Measurements from ENCODE around the gene THOC6. TPM values are rescaled to one million over a fixed set of nuclear protein-coding genes. Genes with fewer than 3 reads are reported as not detected.
A peak's percentile ranks its signal among the peaks of the same experiment; 100 is the strongest.

THOC6 gene
- total and polyA plus RNA-seq, 12 donors: 7.0 to 40.3 (median 10.6) TPM

DNA sequence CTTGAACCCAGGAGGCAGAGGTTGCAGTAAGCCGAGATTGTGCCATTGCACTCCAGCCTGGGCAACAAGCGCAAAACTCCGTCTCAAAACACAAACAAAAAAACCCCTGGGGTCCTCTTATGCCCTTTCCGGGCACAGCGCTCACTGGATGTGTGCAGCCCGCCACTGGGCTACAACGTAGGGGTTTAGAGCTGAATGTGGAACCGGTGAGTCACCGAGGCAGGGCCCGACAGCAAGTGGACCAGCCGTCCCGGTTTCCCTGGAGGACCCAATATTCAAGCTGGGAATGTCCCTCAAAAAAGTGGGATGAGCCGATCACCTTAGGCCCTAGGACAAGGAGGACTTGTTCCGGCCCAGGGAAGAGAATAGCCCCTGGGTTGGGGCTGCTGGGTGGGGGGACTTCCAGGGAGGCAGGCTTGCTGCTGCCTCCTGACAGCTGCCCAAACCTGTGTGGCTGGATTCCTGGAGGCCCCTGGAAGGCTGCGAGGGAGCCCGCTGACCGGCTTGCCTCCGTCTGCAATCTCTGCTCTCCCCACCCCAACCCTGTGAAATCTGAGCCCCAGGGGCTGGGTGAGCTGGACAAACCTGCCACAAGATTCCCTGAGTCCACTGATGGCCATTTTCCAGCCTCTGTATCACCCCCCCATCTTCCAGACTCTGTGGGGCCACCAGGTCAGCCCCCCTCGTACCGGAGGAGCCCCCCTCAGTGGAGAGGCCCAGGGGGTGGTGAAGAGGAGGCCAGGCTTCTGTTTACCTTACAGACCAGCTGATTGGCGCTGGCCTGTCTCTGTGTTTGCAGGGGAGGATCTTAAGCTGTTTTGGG, 14.1 kb upstream of the THOC6 start:
- peaks cover 0 to 4% (median 0%) of the 10 kb centered on the region in 9 donors for H3K36me3 ChIP-seq
- no peak overlapping the region for H3K4me3 ChIP-seq
- intact Hi-C loops (cut with DNase I): no loop called here
- ATAC-seq: no peak
- no peak for DNase-seq
- WGBS, 2 donors: 40 to 46% methylated on average over 21 of the region's 21 CpGs
- H3K27ac ChIP-seq: no peak overlapping the region
- no peaks in the 10 kb centered on the region for H3K9me3 ChIP-seq
- H3K27me3 ChIP-seq: peaks cover 8 to 96% (median 91%) of the 10 kb centered on the region in 7 donors
- peaks cover 0 to 29% (median 4%) of the 10 kb centered on the region in 9 donors for H3K4me1 ChIP-seq
- TF ChIP-seq, protein P1, sequence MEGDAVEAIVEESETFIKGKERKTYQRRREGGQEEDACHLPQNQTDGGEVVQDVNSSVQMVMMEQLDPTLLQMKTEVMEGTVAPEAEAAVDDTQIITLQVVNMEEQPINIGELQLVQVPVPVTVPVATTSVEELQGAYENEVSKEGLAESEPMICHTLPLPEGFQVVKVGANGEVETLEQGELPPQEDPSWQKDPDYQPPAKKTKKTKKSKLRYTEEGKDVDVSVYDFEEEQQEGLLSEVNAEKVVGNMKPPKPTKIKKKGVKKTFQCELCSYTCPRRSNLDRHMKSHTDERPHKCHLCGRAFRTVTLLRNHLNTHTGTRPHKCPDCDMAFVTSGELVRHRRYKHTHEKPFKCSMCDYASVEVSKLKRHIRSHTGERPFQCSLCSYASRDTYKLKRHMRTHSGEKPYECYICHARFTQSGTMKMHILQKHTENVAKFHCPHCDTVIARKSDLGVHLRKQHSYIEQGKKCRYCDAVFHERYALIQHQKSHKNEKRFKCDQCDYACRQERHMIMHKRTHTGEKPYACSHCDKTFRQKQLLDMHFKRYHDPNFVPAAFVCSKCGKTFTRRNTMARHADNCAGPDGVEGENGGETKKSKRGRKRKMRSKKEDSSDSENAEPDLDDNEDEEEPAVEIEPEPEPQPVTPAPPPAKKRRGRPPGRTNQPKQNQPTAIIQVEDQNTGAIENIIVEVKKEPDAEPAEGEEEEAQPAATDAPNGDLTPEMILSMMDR (IDR thresholded peaks at IDR 0.05): no peak

- TF ChIP-seq, protein P1 (IDR thresholded peaks at IDR 0.05): no peak
- Histone ChIP-seq H3K27me3 (peaks cover 8 to 95% (median 83%) of the 10 kb centered on the region in 7 donors), H3K27ac (no peak overlapping the region), H3K36me3 (peaks cover 0 to 4% (median 0%) of the 10 kb centered on the region in 9 donors), H3K9me3 (no peaks in the 10 kb centered on the region), H3K4me1 (peaks cover 0 to 26% (median 0%) of the 10 kb centered on the region in 9 donors), H3K4me3 (no peak overlapping the region)
- intact Hi-C loops (cut with DNase I): no loop called here
- ATAC-seq (no peak), DNase-seq (no peak)
- WGBS, 2 donors: 89 to 92% methylated on average over 8 of the region's 8 CpGs
Observed at GRCh38 chr16:3010510-3010909, 13.3 kb upstream of the THOC6 start.

DNA sequence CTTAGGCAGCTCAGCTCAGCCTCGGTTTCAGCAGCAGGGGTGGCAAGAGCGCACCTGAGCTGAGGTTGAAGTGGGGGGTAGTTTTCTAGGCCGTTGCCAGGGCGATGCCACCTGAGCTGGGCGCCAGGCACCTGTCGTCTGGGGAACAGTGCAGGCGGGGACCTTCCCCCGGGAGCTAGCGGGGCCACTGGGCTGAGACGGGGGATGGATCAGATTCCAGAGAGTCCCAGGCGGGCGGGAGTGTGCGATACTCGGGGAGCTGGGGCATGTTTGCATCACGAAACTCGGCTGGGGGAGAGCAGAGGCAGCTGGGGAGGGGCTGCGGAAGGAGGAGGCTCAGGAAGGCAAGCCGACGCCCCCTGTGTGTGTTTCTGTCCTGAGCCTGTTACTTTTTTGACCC, 11.6 kb upstream of the THOC6 start:
- TF ChIP-seq, protein P1 (IDR thresholded peaks at IDR 0.05): no peak
- DNase-seq: no peak
- H3K4me1 ChIP-seq: peaks cover 0 to 16% (median 0%) of the 10 kb centered on the region in 9 donors
- no peak overlapping the region for H3K27ac ChIP-seq
- no peaks in the 10 kb centered on the region for H3K9me3 ChIP-seq
- WGBS, 2 donors: 5 to 9% methylated on average over 19 of the region's 19 CpGs
- peaks cover 11 to 94% (median 73%) of the 10 kb centered on the region in 7 donors for H3K27me3 ChIP-seq
- ATAC-seq: no peak
- no peaks in the 10 kb centered on the region for H3K36me3 ChIP-seq
- no peak overlapping the region for H3K4me3 ChIP-seq
- intact Hi-C loops (cut with DNase I): no loop called here

DNA sequence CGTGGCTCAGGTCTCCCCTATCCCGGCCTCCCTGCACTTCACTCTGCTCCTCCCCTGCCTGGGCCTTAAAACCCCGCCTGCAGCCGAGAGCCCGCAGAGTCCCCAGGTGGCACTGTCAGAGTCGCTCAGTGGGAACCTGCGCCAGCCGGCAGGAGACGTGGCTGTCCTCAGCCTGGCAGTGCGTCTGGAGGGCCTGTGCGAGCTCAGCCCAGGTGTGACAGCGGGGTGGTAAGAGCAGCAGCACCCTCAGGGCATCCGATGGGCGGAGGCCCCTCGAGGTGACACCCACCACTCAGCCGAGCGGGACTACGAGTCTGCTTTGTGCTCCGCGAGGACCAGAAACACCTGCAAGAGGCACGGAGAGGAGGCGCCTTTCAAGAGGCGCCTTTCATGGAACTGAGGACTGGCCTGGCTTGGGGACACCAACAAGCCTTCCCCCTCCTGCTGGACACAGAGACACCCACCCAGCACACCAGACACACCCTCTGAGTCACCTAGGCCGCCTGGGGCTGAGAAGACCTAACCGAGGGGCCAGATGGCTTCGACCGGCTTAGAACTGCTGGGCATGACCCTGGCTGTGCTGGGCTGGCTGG, 10.9 kb upstream of the THOC6 start, which contains the start of gene CLDN9:
CLDN9 (plus strand) TSS at position 96 of the 593 bp plus-strand sequence; CDS start at position 536, 440 bp downstream.
- ATAC-seq: peak in 2 of 8 donors; percentile 6 to 34
- H3K27me3 ChIP-seq: peaks cover 18 to 94% (median 73%) of the 10 kb centered on the region in 7 donors

More for the DNA sequence above, 10.9 kb upstream of the THOC6 start, which contains the start of gene CLDN9:
- Histone ChIP-seq H3K9me3 (no peaks in the 10 kb centered on the region), H3K36me3 (no peaks in the 10 kb centered on the region), H3K4me3 (no peak within 1 kb of the TSS), H3K4me1 (peaks cover 0 to 11% (median 4%) of the 10 kb centered on the region in 9 donors), H3K27ac (no peak within 1 kb of the TSS)
- 35 to 40% methylated on average over 27 of the region's 27 CpGs for WGBS, 2 donors
- TF ChIP-seq, protein P1 (IDR thresholded peaks at IDR 0.05): no peak
- DNase-seq: no peak
- intact Hi-C loops (cut with DNase I): no loop called here

All from heart right ventricle (tissue), 16 donors.